Trophoblast cell (in vitro differentiated cells and primary cell): Measurements from ENCODE around the gene EPHB6.

ENCODE experiments used
- DNase-seq, 2 donors: peaks; one replicate each; pipeline ENCODE4 v3.0.0-alpha.2; 2016
- H2AFZ ChIP-seq: 2 replicates; pipeline ENCODE4 v1.6.1; 2013; ENCODE audit warnings: low read length, moderate library complexity, mild to moderate bottlenecking; ENCODE audit not compliant: insufficient read depth, poor library complexity
- H2AK5ac ChIP-seq: 2 replicates; pipeline ENCODE4 v1.6.1; 2013; ENCODE audit warnings: mild to moderate bottlenecking, low read length
- H2BK120ac ChIP-seq: 2 replicates; pipeline ENCODE4 v1.6.1; 2013; ENCODE audit warnings: low read length, mild to moderate bottlenecking, moderate library complexity; ENCODE audit not compliant: insufficient read depth, poor library complexity
- H2BK12ac ChIP-seq: 2 replicates; pipeline ENCODE4 v1.6.1; 2013; ENCODE audit warnings: mild to moderate bottlenecking, low read length, moderate library complexity
- H2BK5ac ChIP-seq: 2 replicates; pipeline ENCODE4 v1.6.1; 2013; ENCODE audit warnings: low read length, low read depth, moderate library complexity, mild to moderate bottlenecking; ENCODE audit not compliant: poor library complexity
- H3K14ac ChIP-seq: 2 replicates; pipeline ENCODE4 v1.6.1; 2013; ENCODE audit warnings: mild to moderate bottlenecking, low read length
- H3K18ac ChIP-seq: 2 replicates; pipeline ENCODE4 v1.6.1; 2013; ENCODE audit warnings: mild to moderate bottlenecking, low read length
- H3K23ac ChIP-seq: 2 replicates; pipeline ENCODE4 v1.6.1; 2013; ENCODE audit warnings: low read length
- H3K27ac ChIP-seq: 2 replicates; pipeline ENCODE4 v1.5.1; 2013; ENCODE audit warnings: low read depth, mild to moderate bottlenecking, inconsistent platforms, low read length, moderate library complexity
- H3K27me3 ChIP-seq: 2 replicates; pipeline ENCODE4 v1.6.1; 2013; ENCODE audit warnings: inconsistent platforms, mild to moderate bottlenecking, low read length, moderate library complexity; ENCODE audit not compliant: insufficient read depth
- H3K36me3 ChIP-seq, 2 experiments: 1 replicate in 1 of 2; 2 replicates in 1 of 2; pipeline ENCODE4 v1.6.1; 2013; ENCODE audit warnings: low read length in 2 of 2, mild to moderate bottlenecking in 2 of 2, moderate library complexity in 1 of 2; ENCODE audit not compliant: insufficient read depth in 2 of 2, control insufficient read depth in 1 of 2
- H3K4ac ChIP-seq: 2 replicates; pipeline ENCODE4 v1.6.1; 2013; ENCODE audit warnings: low read depth, mild to moderate bottlenecking, low read length, moderate library complexity
- H3K4me1 ChIP-seq, 2 experiments: 1 replicate in 1 of 2; 2 replicates in 1 of 2; pipeline ENCODE4 v1.6.1; 2013; ENCODE audit warnings: low read length in 2 of 2, mild to moderate bottlenecking in 2 of 2, moderate library complexity in 1 of 2; ENCODE audit not compliant: insufficient read depth in 2 of 2, control insufficient read depth in 1 of 2
- H3K4me2 ChIP-seq: 2 replicates; pipeline ENCODE4 v1.6.1; 2013; ENCODE audit warnings: inconsistent platforms, mild to moderate bottlenecking, low read length, moderate library complexity
- H3K4me3 ChIP-seq: 2 replicates; pipeline ENCODE4 v1.5.1; 2013; ENCODE audit warnings: mild to moderate bottlenecking, low read depth, low read length, inconsistent platforms
- H3K79me1 ChIP-seq: one replicate; pipeline ENCODE4 v1.6.1; 2013; ENCODE audit warnings: low read length
- H3K79me2 ChIP-seq: 2 replicates; pipeline ENCODE4 v1.6.1; 2013; ENCODE audit warnings: low read length, mild to moderate bottlenecking; ENCODE audit not compliant: control insufficient read depth, insufficient read depth, poor library complexity
- H3K9ac ChIP-seq: 2 replicates; pipeline ENCODE4 v1.6.1; 2013; ENCODE audit warnings: mild to moderate bottlenecking, low read length
- H3K9me3 ChIP-seq: 2 replicates; pipeline ENCODE4 v1.6.1; 2013; ENCODE audit warnings: low read depth, mild to moderate bottlenecking, control low read depth, inconsistent platforms, low read length; ENCODE audit not compliant: insufficient read depth
- H4K12ac ChIP-seq: 2 replicates; pipeline ENCODE4 v1.6.1; 2013; ENCODE audit warnings: low read depth, mild to moderate bottlenecking, low read length, moderate library complexity
- H4K8ac ChIP-seq: 2 replicates; pipeline ENCODE4 v1.6.1; 2013; ENCODE audit warnings: low read depth, mild to moderate bottlenecking, low read length, moderate library complexity
- H4K91ac ChIP-seq: one replicate; pipeline ENCODE4 v1.6.1; 2013; ENCODE audit warnings: low read depth, mild to moderate bottlenecking, low read length, moderate library complexity
- WGBS: extraction: QIAGEN DNeasy Blood & Tissue Kit; methylation state at CpG from one replicate; pipeline ENCODE4 v1.1.7; 2013; ENCODE audit warnings: missing lambda C conversion rate; ENCODE audit not compliant: insufficient read length, insufficient coverage; ENCODE audit errors: extremely low coverage; 5-methylcytosine and 5-hydroxymethylcytosine counted together

Gene EPHB6

DNA sequence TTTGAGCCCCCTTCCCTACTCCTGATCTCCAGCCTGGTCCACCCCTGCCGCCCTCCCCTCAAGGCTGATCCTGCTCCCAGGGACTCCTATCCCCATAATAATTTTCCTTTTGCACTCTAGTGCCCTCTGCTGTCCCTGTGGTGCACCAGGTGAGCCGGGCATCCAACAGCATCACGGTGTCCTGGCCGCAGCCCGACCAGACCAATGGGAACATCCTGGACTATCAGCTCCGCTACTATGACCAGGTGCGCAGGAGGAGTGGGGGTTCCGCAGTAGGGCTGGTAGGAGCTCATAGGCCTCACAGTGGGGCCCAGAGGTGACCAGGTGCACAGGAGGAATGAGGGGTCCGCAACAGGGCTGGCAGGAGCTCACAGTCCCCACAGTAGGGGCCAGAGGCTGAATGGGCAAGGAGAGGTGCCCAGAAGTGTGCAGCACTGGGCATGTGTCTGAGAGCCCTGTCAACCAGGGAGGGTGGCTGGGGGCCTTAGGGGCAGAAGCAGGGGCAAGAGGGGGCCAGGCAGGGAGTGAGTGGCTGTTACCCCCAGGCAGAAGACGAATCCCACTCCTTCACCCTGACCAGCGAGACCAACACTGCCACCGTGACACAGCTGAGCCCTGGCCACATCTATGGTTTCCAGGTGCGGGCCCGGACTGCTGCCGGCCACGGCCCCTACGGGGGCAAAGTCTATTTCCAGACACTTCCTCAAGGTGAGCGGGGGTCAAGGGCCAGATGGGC, 11.7 kb downstream of the EPHB6 start:
- Histone ChIP-seq H3K4me1 (no peaks in the 10 kb centered on the region), H3K79me2 (no peaks in the 10 kb centered on the region), H3K27me3 (no peaks in the 10 kb centered on the region), H3K79me1 (no peaks in the 10 kb centered on the region), H2AFZ (no peak overlapping the region), H2BK5ac (no peak overlapping the region), H3K9me3 (no peaks in the 10 kb centered on the region), H3K18ac (no peak overlapping the region), H3K4me2 (no peak overlapping the region), H2AK5ac (no peak overlapping the region), H3K4ac (no peak overlapping the region), H3K27ac (no peak overlapping the region), H3K23ac (no peak overlapping the region), H3K4me3 (no peak overlapping the region), H3K14ac (no peak overlapping the region), H4K8ac (no peak overlapping the region), H4K12ac (no peak overlapping the region), H2BK12ac (no peak overlapping the region), H2BK120ac (no peak overlapping the region), H3K36me3 (peaks cover 42 to 55% of the 10 kb centered on the region in 2 experiments), H3K9ac (no peak overlapping the region), H4K91ac (no peak overlapping the region)
- DNase-seq: peak; percentile 38 to 76
- WGBS: no CpG with 5 or more reads among the region's 18 CpGs

DNA sequence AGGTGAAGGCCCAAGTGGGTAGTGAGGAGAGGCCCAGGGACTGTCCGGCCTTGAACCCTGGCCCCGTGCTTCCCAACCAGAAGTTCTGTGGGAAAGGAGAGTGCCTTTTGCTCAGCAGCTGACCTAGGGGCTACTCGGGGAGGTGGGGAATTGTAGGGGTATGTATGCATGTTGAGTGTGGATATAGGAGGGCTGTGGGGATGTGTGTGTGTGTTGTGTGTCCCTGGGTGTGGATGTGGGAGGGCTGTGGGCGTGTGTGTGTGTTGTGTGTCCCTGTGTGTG, 12.2 kb downstream of the EPHB6 start:
- H3K79me1 ChIP-seq: no peaks in the 10 kb centered on the region
- DNase-seq: no peak
- no peak overlapping the region for H2BK5ac ChIP-seq
- H3K4me1 ChIP-seq: no peaks in the 10 kb centered on the region
- no peak overlapping the region for H4K8ac ChIP-seq
- no peak overlapping the region for H2BK120ac ChIP-seq
- no peak overlapping the region for H3K9ac ChIP-seq
- no peaks in the 10 kb centered on the region for H3K79me2 ChIP-seq
- no peak overlapping the region for H2AK5ac ChIP-seq
- H3K9me3 ChIP-seq: no peaks in the 10 kb centered on the region
- H3K27me3 ChIP-seq: no peaks in the 10 kb centered on the region
- no peak overlapping the region for H3K4ac ChIP-seq
- no peak overlapping the region for H3K23ac ChIP-seq
- no peak overlapping the region for H2BK12ac ChIP-seq
- H4K12ac ChIP-seq: no peak overlapping the region
- no peak overlapping the region for H3K27ac ChIP-seq
- no peak overlapping the region for H3K4me3 ChIP-seq
- no peak overlapping the region for H3K4me2 ChIP-seq
- H3K36me3 ChIP-seq: peaks cover 42 to 55% of the 10 kb centered on the region in 2 experiments
- no peak overlapping the region for H3K14ac ChIP-seq
- no peak overlapping the region for H2AFZ ChIP-seq
- no peak overlapping the region for H4K91ac ChIP-seq
- no CpG with 5 or more reads among the region's 4 CpGs for WGBS
- no peak overlapping the region for H3K18ac ChIP-seq

DNA sequence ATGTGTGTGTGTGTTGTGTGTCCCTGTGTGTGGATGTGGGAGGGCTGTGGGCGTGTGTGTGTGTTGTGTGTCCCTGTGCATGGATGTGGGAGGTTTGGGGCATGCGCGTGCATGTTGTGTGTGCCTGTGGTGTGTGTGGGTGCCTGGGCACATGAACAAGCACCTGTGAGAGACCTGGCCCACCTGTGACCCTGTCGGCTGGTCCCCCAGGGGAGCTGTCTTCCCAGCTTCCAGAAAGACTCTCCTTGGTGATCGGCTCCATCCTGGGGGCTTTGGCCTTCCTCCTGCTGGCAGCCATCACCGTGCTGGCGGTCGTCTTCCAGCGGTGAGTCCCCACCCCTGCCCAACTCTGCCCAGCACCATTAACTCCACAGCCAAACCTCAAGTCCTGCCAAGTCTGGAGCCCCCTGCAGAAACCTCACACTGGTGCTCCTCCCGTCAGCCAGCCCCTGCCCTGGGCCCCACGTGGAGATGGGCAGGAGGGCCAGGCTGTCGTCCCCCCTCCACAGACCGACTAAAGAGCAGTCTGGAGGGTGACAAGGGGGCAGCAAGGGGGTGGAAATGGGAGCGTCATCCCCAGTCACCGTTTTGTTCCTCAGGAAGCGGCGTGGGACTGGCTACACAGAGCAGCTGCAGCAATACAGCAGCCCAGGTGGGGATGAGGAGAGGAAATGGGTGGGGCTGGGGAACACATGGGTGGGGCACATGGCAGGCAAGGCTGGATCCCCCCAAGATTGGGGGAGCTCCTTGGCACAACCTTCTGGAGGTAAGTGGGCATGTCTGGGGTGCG, 12.7 kb downstream of the EPHB6 start:
- Histone ChIP-seq H3K79me2 (no peaks in the 10 kb centered on the region), H3K36me3 (peaks cover 44 to 52% of the 10 kb centered on the region in 2 experiments), H3K4me1 (no peaks in the 10 kb centered on the region), H4K91ac (no peak overlapping the region), H3K4ac (no peak overlapping the region), H3K27ac (no peak overlapping the region), H3K79me1 (no peaks in the 10 kb centered on the region), H2AFZ (no peak overlapping the region), H3K14ac (no peak overlapping the region), H3K27me3 (no peaks in the 10 kb centered on the region), H2BK120ac (no peak overlapping the region), H4K8ac (no peak overlapping the region), H2BK12ac (no peak overlapping the region), H2BK5ac (no peak overlapping the region), H2AK5ac (no peak overlapping the region), H3K23ac (no peak overlapping the region), H3K9ac (no peak overlapping the region), H3K4me2 (no peak overlapping the region), H3K4me3 (no peak overlapping the region), H3K18ac (no peak overlapping the region), H3K9me3 (no peaks in the 10 kb centered on the region), H4K12ac (no peak overlapping the region)
- no peak for DNase-seq
- WGBS: no CpG with 5 or more reads among the region's 18 CpGs

DNA sequence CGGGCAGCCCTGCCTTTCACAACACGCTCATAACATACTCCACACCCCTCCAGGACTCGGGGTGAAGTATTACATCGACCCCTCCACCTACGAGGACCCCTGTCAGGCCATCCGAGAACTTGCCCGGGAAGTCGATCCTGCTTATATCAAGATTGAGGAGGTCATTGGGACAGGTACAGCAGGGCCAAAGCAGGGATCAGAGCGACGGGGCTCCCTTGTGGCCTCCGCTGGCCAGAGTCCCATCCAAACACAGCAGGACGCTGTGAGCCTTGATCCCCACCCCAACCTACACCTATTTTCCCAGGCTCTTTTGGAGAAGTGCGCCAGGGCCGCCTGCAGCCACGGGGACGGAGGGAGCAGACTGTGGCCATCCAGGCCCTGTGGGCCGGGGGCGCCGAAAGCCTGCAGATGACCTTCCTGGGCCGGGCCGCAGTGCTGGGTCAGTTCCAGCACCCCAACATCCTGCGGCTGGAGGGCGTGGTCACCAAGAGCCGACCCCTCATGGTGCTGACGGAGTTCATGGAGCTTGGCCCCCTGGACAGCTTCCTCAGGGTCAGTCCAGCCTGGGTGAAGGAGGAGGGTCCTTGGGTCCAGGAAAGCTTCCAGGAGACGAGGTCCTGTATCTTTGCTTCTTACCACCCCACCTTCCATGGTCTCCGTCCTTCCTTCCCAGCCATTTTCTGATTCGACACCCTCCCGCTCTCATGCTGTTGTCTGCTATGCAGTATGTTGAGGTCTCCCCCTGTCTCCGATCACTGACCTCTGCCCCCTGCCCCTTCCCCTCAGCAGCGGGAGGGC, 13.5 kb downstream of the EPHB6 start:
- no CpG with 5 or more reads among the region's 31 CpGs for WGBS

More for the DNA sequence above, 13.5 kb downstream of the EPHB6 start:
- no peak overlapping the region for H2AFZ ChIP-seq
- H4K91ac ChIP-seq: no peak overlapping the region
- no peaks in the 10 kb centered on the region for H3K79me1 ChIP-seq
- no peak overlapping the region for H3K18ac ChIP-seq
- no peak for DNase-seq
- no peak overlapping the region for H2AK5ac ChIP-seq
- no peak overlapping the region for H2BK5ac ChIP-seq
- no peak overlapping the region for H3K14ac ChIP-seq
- no peak overlapping the region for H2BK120ac ChIP-seq
- H3K27me3 ChIP-seq: no peaks in the 10 kb centered on the region
- no peak overlapping the region for H3K4me3 ChIP-seq
- H3K79me2 ChIP-seq: no peaks in the 10 kb centered on the region
- H3K36me3 ChIP-seq: peaks cover 39 to 48% of the 10 kb centered on the region in 2 experiments
- H3K9me3 ChIP-seq: no peaks in the 10 kb centered on the region
- H3K27ac ChIP-seq: no peak overlapping the region
- no peak overlapping the region for H3K23ac ChIP-seq
- no peak overlapping the region for H3K4me2 ChIP-seq
- H2BK12ac ChIP-seq: no peak overlapping the region
- no peak overlapping the region for H3K9ac ChIP-seq
- H4K8ac ChIP-seq: no peak overlapping the region
- no peak overlapping the region for H3K4ac ChIP-seq
- H3K4me1 ChIP-seq: no peaks in the 10 kb centered on the region
- H4K12ac ChIP-seq: no peak overlapping the region
